ENCODE results near the gene RGN.
"Not testable (repeated sequence)": the region's sequence is repeated elsewhere in the genome, so short reads cannot be mapped to it uniquely, and the experiment has no call there.

RGN gene

DNA sequence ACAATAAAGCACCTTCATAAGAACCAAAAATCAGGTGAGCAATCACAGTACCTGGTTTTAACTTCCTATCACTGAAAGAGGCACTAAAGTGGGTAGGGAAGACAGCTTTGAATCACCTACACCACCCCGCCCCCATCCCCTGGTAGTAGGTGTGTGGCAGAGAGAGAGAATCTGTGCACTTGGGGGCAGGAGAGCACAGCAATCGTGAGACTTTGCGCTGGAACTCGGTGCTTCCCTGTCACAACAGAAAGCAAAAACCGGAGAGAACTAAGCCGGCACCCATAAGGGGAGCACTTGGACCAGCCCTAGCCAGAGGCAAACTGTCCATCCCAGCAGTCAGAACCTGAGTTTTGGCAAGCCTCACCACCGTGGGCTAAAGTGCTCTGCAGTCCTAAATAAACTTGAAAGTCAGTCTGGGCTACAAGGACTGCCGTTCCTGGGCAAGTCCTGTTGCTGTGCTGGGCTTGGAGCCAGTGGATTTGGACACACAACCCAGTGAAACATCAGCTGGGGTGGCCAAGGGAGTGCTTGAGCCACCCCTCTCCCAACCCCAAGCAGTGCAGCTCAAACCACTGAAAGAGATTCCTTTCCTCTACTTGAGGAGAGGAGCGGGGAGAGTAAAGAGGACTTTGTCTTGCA lies 34.2 kb downstream of the RGN start:
- intact Hi-C loops (cut with DNase I): no loop called here
- no peak for DNase-seq

DNA sequence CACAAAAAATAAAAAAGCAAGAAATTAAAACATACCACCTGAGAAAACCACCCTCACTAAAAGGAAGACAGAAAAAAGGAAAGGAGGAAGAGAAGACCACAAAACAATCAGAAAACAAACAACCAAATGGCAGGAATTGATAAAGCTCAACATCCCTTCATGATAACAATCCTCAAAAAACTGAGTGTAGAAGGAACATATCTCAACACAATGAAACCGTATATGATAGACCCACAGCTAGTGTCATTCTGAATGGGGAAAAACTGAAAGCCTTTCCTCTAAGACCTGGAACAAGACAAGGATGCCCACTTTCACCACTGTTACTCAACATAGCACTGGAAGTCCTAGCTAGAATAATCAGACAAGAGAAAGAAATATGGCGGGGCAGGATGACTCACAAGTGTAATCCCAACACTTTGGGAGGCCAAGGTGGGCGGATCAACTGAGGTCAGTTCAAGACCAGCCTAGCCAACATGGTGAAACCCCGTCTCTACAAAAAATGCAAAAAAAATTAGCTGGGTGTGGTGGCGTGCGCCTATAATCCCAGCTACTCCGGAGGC lies 38.4 kb downstream of the RGN start:
- DNase-seq; intact Hi-C loops (cut with DNase I): not testable (repeated sequence)

DNA sequence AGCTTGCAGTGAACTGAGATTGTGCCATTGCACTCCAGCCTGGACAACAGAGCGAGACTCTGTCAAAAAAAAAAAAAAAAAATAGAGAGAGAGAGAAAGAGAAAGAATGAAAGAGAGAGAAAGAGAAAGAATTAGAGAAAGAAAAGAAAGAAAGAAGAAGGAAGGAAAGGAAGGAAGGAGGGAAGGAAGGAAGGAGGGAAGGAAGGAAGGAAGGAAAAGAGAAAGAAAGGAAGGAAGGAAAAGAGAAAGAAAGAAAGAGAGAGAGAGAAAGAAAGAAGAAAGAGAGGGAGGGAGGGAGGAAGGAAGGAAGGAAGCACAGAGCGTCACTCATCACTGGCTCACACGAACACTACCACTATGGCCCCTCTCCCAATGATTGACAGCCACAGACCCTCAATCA lies 46.2 kb downstream of the RGN start:
- DNase-seq; intact Hi-C loops (cut with DNase I): not testable (repeated sequence)

DNA sequence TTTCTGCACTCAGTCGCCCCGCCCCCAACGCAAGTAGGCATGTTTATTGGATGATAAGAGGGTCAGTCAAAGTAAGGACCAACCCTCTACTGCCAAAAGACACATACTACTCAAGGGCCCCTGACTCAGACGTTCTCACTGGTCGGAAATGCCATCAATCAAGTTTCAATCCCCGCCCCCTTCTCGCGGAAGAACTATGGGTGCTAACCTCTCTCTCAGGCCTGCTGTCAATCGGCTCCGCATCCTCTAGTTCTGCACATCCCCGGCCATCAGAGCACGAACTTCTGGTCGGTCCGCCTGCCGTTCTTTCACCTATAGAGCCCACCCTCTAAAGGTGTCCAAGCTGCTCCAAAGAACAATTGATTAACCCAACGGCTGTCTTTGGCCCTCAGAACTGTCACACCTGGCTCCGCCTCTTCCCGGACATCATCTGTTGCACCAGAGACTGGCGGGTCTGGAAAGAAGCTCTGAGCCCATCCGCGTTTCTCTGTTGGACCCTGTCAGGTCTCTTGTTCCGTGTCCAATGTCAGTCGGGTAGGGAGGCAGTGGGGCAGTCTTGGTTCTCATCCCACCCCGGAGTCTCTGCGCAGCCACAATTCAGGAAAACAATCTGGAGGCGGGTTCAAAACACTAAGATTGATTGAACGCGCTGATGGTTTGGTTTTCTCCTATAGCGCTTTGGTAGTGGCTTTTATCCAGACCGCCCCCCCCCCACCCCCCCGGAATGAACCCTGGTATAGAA lies 51.1 kb downstream of the RGN start:
- intact Hi-C loops (cut with DNase I): no loop called here

DNA sequence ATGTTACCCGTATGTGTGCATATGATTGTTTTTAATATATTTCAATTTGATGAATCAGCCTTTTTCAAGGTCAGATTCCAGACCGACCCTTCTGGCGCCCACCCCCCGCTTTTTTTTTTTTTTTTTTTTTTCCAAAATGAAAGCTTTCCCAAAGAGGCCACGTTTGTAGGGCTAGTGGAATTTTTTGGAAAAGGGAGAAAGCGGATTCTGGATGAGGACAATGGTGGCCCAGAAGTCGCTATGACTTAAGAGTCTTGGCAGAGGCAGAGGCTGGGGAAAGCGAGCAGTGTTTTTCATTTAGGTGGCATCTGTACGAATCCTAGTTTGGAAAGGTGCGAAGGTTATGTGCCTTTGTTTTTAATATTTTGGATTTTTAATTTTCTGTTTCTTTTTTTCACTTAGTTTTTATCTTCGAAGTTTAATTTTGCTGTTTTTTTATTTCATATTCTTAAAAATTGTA lies 51.7 kb downstream of the RGN start:
- DNase-seq: no peak

More for the DNA sequence above, 51.1 kb downstream of the RGN start:
- peak; percentile 80 to 97 (median 88) for DNase-seq

DNA sequence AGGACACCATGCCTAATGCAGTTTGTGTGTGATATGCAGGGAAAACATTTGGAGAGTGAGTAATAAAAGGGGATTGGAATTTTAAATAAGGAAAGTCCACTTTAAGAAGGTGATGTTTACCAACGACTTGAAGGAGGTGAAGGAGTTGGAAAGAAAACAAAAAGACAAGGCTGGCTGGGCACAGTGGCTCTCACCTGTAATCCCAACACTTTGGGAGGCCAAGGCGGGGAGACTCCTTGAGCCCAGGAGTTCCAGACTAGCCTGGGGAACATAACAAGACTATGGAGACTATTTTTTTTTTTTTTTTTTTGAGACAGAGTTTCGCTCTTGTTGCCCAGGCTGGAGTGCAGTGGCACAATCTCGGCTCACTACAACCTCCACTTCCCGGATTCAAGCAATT lies 55.2 kb downstream of the RGN start:
- intact Hi-C loops (cut with DNase I): no loop called here

More for the DNA sequence above, 51.7 kb downstream of the RGN start:
- intact Hi-C loops (cut with DNase I): no loop called here

DNA sequence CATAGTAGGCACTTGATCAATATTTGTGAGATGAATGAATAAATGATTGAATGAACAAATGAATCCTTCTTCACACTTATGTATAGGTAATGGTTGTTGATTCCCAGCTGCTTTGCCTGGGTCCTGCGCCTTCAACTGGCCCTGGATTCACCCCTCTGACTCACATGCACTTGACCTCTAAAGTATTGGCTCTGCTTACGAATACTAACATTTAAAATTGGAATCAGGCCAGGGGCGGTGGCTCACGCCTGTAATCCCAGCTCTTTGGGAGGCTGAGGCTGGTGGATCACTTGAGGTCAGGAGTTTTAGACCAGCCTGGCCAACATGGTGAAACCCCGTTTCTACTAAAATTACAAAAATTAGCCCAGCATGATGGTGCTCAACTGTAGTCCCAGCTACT lies 57.4 kb downstream of the RGN start:
- DNase-seq; intact Hi-C loops (cut with DNase I): not testable (repeated sequence)

More for the DNA sequence above, 55.2 kb downstream of the RGN start:
- no peak for DNase-seq

DNA sequence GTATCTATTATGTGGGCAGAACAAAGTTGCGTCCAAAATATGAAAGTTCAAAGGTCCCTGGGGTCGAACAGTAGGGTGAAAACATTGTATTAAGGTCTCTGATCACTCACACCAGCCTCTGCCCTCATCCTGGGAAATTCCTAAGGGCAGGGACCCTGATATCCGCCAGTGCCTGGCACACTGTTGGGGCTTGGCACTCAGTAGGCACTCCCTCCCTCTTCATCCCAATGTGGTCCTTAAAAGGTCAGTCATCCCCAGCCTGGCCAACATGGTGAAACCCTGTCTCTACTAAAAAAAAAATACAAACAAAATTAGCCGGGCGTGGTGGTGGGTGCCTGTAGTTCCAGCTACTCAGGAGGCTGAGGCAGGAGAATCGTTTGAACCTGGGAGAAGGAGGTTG lies 59.9 kb downstream of the RGN start:
- DNase-seq: no peak
- intact Hi-C loops (cut with DNase I): no loop called here
